ENCODE data around the gene TMSB4X. TPM values are rescaled to one million over a fixed set of nuclear protein-coding genes. Genes with fewer than 3 reads are reported as not detected.
A peak's percentile ranks its signal among the peaks of the same experiment; 100 is the strongest.

TMSB4X gene
- total RNA-seq, 4 donors from 2014 or later, result 435 to 1,751 (median 1,260) TPM

DNA sequence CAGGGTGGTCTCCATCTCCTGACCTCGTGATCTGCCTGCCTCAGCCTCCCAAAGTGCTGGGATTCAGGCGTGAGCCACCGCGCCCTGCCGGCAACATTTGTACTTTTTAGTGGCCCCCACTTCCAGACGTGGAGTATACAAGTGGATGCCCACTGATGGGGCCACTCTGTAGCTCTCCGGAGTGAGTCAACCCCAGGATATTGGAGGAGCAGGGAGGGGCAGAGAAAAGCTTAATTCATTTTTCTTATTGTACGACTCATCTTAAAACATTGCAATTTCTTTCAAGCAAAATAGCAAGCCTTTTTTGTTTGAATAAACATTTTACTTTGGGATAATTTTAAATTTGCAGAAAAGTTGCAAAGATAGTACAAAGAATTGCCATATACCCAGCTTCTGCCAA lies 34.9 kb downstream of the TMSB4X start:
- no peaks in the 10 kb centered on the region for H3K36me3 ChIP-seq
- H3K27me3 ChIP-seq, result no peaks in the 10 kb centered on the region
- H3K4me3 ChIP-seq, result no peak overlapping the region
- TF ChIP-seq, protein P1, sequence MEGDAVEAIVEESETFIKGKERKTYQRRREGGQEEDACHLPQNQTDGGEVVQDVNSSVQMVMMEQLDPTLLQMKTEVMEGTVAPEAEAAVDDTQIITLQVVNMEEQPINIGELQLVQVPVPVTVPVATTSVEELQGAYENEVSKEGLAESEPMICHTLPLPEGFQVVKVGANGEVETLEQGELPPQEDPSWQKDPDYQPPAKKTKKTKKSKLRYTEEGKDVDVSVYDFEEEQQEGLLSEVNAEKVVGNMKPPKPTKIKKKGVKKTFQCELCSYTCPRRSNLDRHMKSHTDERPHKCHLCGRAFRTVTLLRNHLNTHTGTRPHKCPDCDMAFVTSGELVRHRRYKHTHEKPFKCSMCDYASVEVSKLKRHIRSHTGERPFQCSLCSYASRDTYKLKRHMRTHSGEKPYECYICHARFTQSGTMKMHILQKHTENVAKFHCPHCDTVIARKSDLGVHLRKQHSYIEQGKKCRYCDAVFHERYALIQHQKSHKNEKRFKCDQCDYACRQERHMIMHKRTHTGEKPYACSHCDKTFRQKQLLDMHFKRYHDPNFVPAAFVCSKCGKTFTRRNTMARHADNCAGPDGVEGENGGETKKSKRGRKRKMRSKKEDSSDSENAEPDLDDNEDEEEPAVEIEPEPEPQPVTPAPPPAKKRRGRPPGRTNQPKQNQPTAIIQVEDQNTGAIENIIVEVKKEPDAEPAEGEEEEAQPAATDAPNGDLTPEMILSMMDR (IDR thresholded peaks at IDR 0.05), result no peak
- no peak for TF ChIP-seq POLR2A (IDR thresholded peaks at IDR 0.05)
- H3K27ac ChIP-seq, result no peak overlapping the region
- intact Hi-C loops (cut with DNase I), result no loop called here
- DNase-seq, result no peak
- WGBS, 2 donors, result 23 to 79% methylated on average over 4 to 8 of the region's 8 CpGs
- H3K4me1 ChIP-seq, result peaks cover 9 to 64% (median 11%) of the 10 kb centered on the region in 3 donors
- no peaks in the 10 kb centered on the region for H3K9me3 ChIP-seq

DNA sequence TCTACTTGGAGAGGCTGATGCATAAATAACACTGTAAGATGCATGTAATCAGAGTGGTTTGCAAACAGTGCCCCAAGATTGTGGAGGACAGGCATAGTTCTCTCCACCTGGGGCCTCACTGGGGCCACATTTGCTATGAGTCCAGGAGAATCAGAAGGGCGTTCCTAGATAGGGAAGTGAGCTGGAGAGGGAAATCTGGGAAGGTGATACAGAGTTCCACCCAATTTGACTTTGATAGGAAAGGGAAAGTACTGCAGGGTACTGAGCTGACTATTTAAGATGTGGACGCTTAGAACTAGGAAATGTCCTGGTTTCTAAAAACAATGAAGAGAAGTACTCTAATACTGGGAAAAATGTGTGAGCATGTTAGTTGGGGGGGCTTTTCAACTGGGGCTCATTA lies 35.6 kb downstream of the TMSB4X start:
- Histone ChIP-seq H3K36me3 (no peaks in the 10 kb centered on the region), H3K4me3 (no peak overlapping the region), H3K27ac (no peak overlapping the region), H3K4me1 (peaks cover 9 to 62% (median 11%) of the 10 kb centered on the region in 3 donors), H3K9me3 (no peaks in the 10 kb centered on the region), H3K27me3 (no peaks in the 10 kb centered on the region)
- intact Hi-C loops (cut with DNase I), result no loop called here
- 58 to 79% methylated on average over 2 of the region's 2 CpGs for WGBS, 2 donors
- no peak for DNase-seq
- TF ChIP-seq, protein P1 (IDR thresholded peaks at IDR 0.05), result no peak
- TF ChIP-seq POLR2A (IDR thresholded peaks at IDR 0.05), result no peak

DNA sequence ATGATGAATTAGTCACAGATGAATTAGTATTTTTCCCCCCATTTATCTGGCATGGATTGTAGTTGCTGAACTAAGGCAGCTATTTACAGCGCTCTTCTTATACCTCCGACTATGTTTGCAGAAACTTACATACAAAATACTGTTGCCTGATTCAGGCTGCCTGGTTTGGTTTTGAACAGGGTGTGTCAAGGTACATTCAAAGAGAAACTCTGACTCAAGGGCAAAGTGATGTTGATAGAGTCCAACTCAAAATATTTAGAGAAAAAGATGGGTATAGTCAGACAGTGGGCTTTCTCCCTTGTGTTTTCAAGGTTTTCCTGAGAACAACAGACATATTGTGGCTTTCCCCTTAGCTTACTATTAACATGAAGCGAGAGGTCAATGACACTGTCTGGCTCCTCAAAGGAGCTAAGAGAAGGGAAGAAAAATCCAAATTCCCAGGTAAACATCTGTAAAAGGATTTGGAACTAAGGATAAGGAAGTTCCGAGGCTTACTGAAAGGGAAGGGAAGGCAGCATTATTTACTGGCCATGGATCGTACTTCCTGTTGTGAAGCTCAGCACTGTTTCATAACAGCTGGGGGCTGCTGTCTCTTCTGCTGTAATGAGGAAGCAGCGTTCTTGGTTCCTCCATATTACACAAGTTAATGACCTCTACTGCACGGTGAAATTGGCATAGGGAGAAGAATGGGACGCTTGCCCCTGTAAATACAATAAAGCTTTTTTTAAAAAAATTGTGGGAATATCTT lies 38.6 kb downstream of the TMSB4X start:
- no peaks in the 10 kb centered on the region for H3K9me3 ChIP-seq
- H3K4me1 ChIP-seq, result peaks cover 1 to 32% (median 3%) of the 10 kb centered on the region in 3 donors
- peak; percentile 7 for DNase-seq
- H3K27me3 ChIP-seq, result no peaks in the 10 kb centered on the region
- no peaks in the 10 kb centered on the region for H3K36me3 ChIP-seq
- peak overlapping the region in 2 of 4 donors; percentile 18 to 57 for H3K27ac ChIP-seq
- no peak overlapping the region for H3K4me3 ChIP-seq
- intact Hi-C loops (cut with DNase I), result no loop called here
- WGBS, 2 donors, result 49 to 58% methylated on average over 7 to 8 of the region's 8 CpGs
- TF ChIP-seq, protein P1 (IDR thresholded peaks at IDR 0.05), result no peak
- no peak for TF ChIP-seq POLR2A (IDR thresholded peaks at IDR 0.05)

DNA sequence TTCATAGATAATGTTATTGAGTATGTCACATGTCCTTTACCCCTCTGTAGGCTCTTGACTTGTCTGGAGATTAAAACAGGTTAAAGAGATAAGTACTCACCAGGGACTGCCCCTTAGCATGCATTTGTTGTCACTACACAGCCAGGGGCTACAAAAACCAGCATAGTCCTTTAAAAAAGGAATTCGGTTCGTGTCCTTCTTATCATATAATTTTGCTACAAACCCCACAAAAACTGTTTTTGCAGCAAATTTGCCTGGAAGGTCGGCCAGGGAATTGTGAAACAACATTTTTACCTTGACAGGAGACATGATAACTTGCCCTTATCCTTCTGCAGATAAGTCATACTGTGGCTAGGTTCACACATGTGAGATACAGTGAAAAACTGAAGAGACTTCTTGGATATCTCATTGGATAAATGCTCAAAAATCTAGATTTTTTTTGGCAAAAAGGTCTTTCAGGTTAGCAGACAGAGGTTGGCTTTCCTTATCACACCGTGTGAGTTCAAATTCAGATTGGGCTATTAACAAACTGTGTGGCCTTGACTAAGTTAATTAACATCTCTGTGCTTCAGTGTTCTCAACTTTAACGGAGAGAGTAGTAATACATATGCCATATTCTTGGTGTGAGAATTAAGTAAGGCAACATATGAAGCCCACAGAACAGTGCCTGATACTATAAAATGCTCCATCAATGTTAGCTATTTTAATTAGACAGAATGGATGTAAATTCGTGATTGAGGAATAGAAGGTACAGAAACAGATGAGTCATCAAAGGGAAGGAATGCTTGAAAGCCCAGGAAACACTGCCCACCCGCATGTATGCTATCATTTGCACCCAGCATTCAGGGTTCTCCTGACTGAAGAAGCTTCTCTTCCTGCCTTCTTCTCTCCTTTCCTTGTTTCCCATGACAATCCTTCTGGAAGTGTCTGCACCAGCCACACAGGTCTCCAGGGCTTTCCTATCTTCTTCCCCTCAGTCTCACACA lies 39.5 kb downstream of the TMSB4X start:
- WGBS, 2 donors, result 57 to 65% methylated on average over 7 of the region's 7 CpGs
- no peak for DNase-seq
- no peak overlapping the region for H3K4me3 ChIP-seq
- peaks cover 0 to 23% (median 0%) of the 10 kb centered on the region in 3 donors for H3K4me1 ChIP-seq
- H3K36me3 ChIP-seq, result no peaks in the 10 kb centered on the region
- H3K27ac ChIP-seq, result no peak overlapping the region
- no peaks in the 10 kb centered on the region for H3K27me3 ChIP-seq
- H3K9me3 ChIP-seq, result no peaks in the 10 kb centered on the region
- intact Hi-C loops (cut with DNase I), result no loop called here
- TF ChIP-seq POLR2A (IDR thresholded peaks at IDR 0.05), result no peak
- TF ChIP-seq, protein P1 (IDR thresholded peaks at IDR 0.05), result no peak

Measured in esophagus squamous epithelium (tissue), 5 donors.